SU-DHL-6 (cell line): ENCODE results near the gene PCDHGB7.

Source experiments
- CTCF ChIP-seq: fragments of 200-600 bp; sonication (generic); IDR thresholded peaks from one replicate; pipeline ENCODE4 v1.5.1; 2017; ENCODE audit warnings: antibody characterized with exemption, mild to moderate bottlenecking, low read length, moderate library complexity; ENCODE audit not compliant: insufficient read depth, poor library complexity, severe bottlenecking
- EZH2phosphoT487 ChIP-seq: fragments of 200-600 bp; sonication (generic), shearing (Covaris generic); conservative IDR thresholded peaks from 2 replicates; pipeline ENCODE4 v1.6.1; 2018; ENCODE audit warnings: mild to moderate bottlenecking, antibody characterized with exemption, low read length, moderate library complexity, mixed read lengths

- TF ChIP-seq CTCF: no peak
- TF ChIP-seq EZH2phosphoT487: no peak
Observed at GRCh38 chr5:141409598-141410306, 7.7 kb upstream of the PCDHGB7 start.
